ENCODE data around the gene PACRG. TPM values are rescaled to one million over a fixed set of nuclear protein-coding genes. Genes with fewer than 3 reads are reported as not detected.

The PACRG gene
- total and polyA plus RNA-seq, 2 donors (not counting 3 experiments of a cell fraction or from before 2014, with no cell fraction given), result 0.08 TPM; not detected in 1

DNA sequence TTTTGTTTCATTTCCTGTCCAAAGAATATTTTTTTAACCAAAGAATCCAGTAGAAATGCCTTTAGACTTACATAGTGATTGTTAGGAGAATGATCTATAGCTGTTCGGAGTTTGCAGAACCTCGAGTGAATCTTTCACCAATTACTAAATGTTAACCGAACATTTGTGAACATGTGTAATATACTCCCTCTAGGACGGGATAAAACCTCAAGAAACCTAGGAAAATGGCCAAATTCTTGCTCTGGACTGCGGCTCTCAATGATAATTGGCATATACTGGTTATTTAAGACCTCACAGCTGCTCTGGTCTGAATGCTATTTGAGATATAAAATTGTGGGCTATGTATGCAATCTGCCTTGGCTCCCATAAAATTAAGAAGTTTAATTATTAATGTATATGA is 137.1 kb downstream of the PACRG start:
- BruUV-seq (replicated peaks), result no TSS peak
- dilution Hi-C loops (cut with MboI; ENCODE audit: extremely low pct_ligation_motif_present, low sequenced_read_pairs) (no loop called here), intact Hi-C loops (cut with micrococcal nuclease) (no loop called here)
- no peaks in the 10 kb centered on the region for H4K20me1 ChIP-seq (replicated peaks; ENCODE audit: control insufficient read depth, extremely low read depth, insufficient read depth, low read length)
- H3K9me3 ChIP-seq (replicated peaks; ENCODE audit: control insufficient read depth, insufficient read depth, low read length), result no peaks in the 10 kb centered on the region
- CTCF ChIA-PET, result no interaction called here
- FAIRE-seq, result no peak
- no peak overlapping the region for H3K4me2 ChIP-seq (ENCODE audit: insufficient read depth, low read length)
- H3K27ac ChIP-seq (ENCODE audit: insufficient read depth, low read depth, low read length), result no peak overlapping the region
- H3K9me1 ChIP-seq (replicated peaks; ENCODE audit: control insufficient read depth, extremely low read depth, insufficient read depth, low read length), result no peaks in the 10 kb centered on the region
- DNase-seq (ENCODE audit: low read depth, low spot score), result no peak
- TF ChIP-seq GATA2 (IDR thresholded peaks at IDR 0.05; ENCODE audit: insufficient read depth, insufficient read length, low read depth, low read length) (no peak), MAX (IDR thresholded peaks at IDR 0.05; ENCODE audit: insufficient read depth, insufficient read length) (no peak), POLR2A (IDR thresholded peaks at IDR 0.05; ENCODE audit: low read depth, low read length) (no peak), MYC (IDR thresholded peaks at IDR 0.05; ENCODE audit: low read depth, low read length) (no peak), POLR2AphosphoS5 (IDR thresholded peaks at IDR 0.05; ENCODE audit: insufficient read depth, low read depth, low read length) (no peak), CTCF (IDR thresholded peaks at IDR 0.05; ENCODE audit: extremely low read depth in 1 of 2, insufficient read depth in 1 of 2, low read depth in 1 of 2, low read length in 2 of 2) (no peak), JUN (IDR thresholded peaks at IDR 0.05; ENCODE audit: borderline replicate concordance, insufficient read depth, insufficient read length, low read depth) (no peak), FOS (IDR thresholded peaks at IDR 0.05; ENCODE audit: borderline replicate concordance, insufficient read depth, low read length) (no peak), EZH2 (IDR thresholded peaks at IDR 0.05; ENCODE audit: borderline replicate concordance, low read depth, low read length, severe bottlenecking) (no peak)
- POLR2A ChIA-PET, result no interaction called here
- H3K79me2 ChIP-seq (ENCODE audit: control insufficient read depth, insufficient read depth, low read length), result no peaks in the 10 kb centered on the region
- H3K36me3 ChIP-seq (ENCODE audit: control insufficient read depth in 2 of 2, extremely low read depth in 1 of 2, insufficient read depth in 2 of 2, low read length in 2 of 2), result no peaks in the 10 kb centered on the region
- no peak overlapping the region for H3K4me3 ChIP-seq (replicated peaks in 1 of 3; ENCODE audit: insufficient read depth in 1 of 3, low read depth in 1 of 3, low read length in 3 of 3)
- H2AFZ ChIP-seq (ENCODE audit: low read depth, low read length), result no peak overlapping the region
- no peaks in the 10 kb centered on the region for H3K27me3 ChIP-seq (ENCODE audit: control insufficient read depth in 2 of 2, insufficient read depth in 2 of 2, low read length in 2 of 2)
- no peak overlapping the region for H3K9ac ChIP-seq (replicated peaks; ENCODE audit: extremely low read depth, insufficient read depth, low read length)
- no peaks in the 10 kb centered on the region for H3K4me1 ChIP-seq (ENCODE audit: control insufficient read depth, extremely low read depth, insufficient read depth, low read length)
